Spleen (tissue), 11 donors: Measurements from ENCODE around the gene INPP4B. TPM values are rescaled to one million over a fixed set of nuclear protein-coding genes. Genes with fewer than 3 reads are reported as not detected.

Source experiments
- DNase-seq: peaks from one replicate; pipeline ENCODE4 v3.0.0-alpha.2; 2020
- H3K27ac ChIP-seq, 8 donors: fragments of 200-600 bp; sonication (generic) in 7 of 8; 1 replicate in 4 of 8; 2 replicates in 4 of 8; pipeline versions ENCODE4 v1.5.0 to v1.8.0; 2016 to 2021; ENCODE audit warnings: inconsistent platforms in 4 of 8, mild to moderate bottlenecking in 4 of 8, moderate library complexity in 1 of 8
- H3K27me3 ChIP-seq, 7 donors: fragments of 200-600 bp; sonication (generic) in 6 of 7; replicated peaks in 1 of 7; 1 replicate in 4 of 7; 2 replicates in 3 of 7; pipeline versions ENCODE4 v1.5.0 to v1.8.0; 2016 to 2021; ENCODE audit warnings: inconsistent platforms in 3 of 7, mild to moderate bottlenecking in 1 of 7
- H3K36me3 ChIP-seq, 6 donors: fragments of 200-600 bp; sonication (generic) in 5 of 6; 1 replicate in 4 of 6; 2 replicates in 2 of 6; pipeline versions ENCODE4 v1.5.0 to v1.8.0; 2016 to 2021; ENCODE audit warnings: inconsistent platforms in 2 of 6
- H3K4me1 ChIP-seq, 6 donors: fragments of 200-600 bp; sonication (generic) in 5 of 6; 1 replicate in 3 of 6; 2 replicates in 3 of 6; pipeline versions ENCODE4 v1.5.0 to v1.8.0; 2016 to 2021; ENCODE audit warnings: inconsistent platforms in 3 of 6
- H3K4me3 ChIP-seq, 8 donors: fragments of 200-600 bp; sonication (generic) in 7 of 8; 1 replicate in 4 of 8; 2 replicates in 4 of 8; pipeline versions ENCODE4 v1.5.0 to v1.8.0; 2016 to 2021; ENCODE audit warnings: inconsistent platforms in 4 of 8, mild to moderate bottlenecking in 4 of 8, moderate library complexity in 2 of 8
- H3K9me3 ChIP-seq, 8 donors: fragments of 200-600 bp; sonication (generic) in 7 of 8; 1 replicate in 4 of 8; 2 replicates in 4 of 8; pipeline versions ENCODE4 v1.5.0 to v1.8.0; 2016 to 2021; ENCODE audit warnings: inconsistent platforms in 4 of 8
- CTCF ChIP-seq, 11 experiments: fragments of 200-600 bp in 7 of 11; fragments of 450-650 bp in 4 of 11; sonication (generic) in 4 of 11; IDR thresholded peaks in 8 of 11; conservative IDR thresholded peaks in 3 of 11; 1 replicate in 7 of 11; 2 replicates in 4 of 11; pipeline versions ENCODE4 v1.4.0 to v1.8.0; 2016 to 2021; ENCODE audit warnings: antibody characterized with exemption in 11 of 11, inconsistent platforms in 4 of 11, mild to moderate bottlenecking in 1 of 11
- POLR2A ChIP-seq, 3 donors: fragments of 450-650 bp; IDR thresholded peaks; one replicate each; pipeline ENCODE4 v1.5.1; 2017; ENCODE audit warnings: antibody characterized with exemption in 3 of 3, mild to moderate bottlenecking in 1 of 3
- POLR2AphosphoS5 ChIP-seq, 3 donors: sonication (generic); formaldehyde crosslinking; IDR thresholded peaks; one replicate each; pipeline ENCODE4 v1.5.1; 2017; ENCODE audit warnings: antibody characterized with exemption in 3 of 3
- WGBS, 5 donors: extraction: QIAGEN DNeasy Blood & Tissue Kit in 3 of 5; methylation state at CpG; one replicate each; pipeline versions ENCODE4 v1.1.5 to v1.1.7; 2013 to 2018; 5-methylcytosine and 5-hydroxymethylcytosine counted together
- intact Hi-C: fragments of 100-400 bp; cut with DNase I; formaldehyde crosslinking; loops from one replicate; pipeline ENCODE4 v1.15.0; 2023; ENCODE audit warnings: low total_unique reads
- polyA plus RNA-seq, 3 donors: library from polyadenylated mRNA; stranded (reverse); fragments of 200-250 nt; gene quantifications; one replicate each; pipeline ENCODE4 v1.2.1, GENCODE V29; 2013
- total RNA-seq, 7 donors: library from RNA; depleted of rRNA in 3 of 7; stranded (reverse); fragments of >200 nt in 3 of 7; fragmentation: NEBNext Ultra II Directional in 4 of 7; extraction: Animal tissue kit (Norgen Biotek cat#: 25700) in 4 of 7; gene quantifications; one replicate each; pipeline versions ENCODE4 v1.1.0 to v1.2.1, GENCODE V29; 2016 to 2021
- donor health status: healthy with polysubstance abuse.
- donor health status: DM: no; HTN: no; CAD: no; lungs with moderate emphysema.
- donor health status: DM: no; HTN: no; CAD: no.
- donor health status: Bipolar disorder and iron deficiency.
- donor health status: healthy.
- donor health status: DM: no; HTN: no; CAD: no.
- donor health status: DM: yes; HTN: yes; CAD: no.

INPP4B gene
- total and polyA plus RNA-seq, 10 donors: 0.78 to 31.6 (median 26.8) TPM

GRCh38 chr4:142778900-142779299 is 67.2 kb downstream of the INPP4B start:
- no peaks in the 10 kb centered on the region for H3K27me3 ChIP-seq
- intact Hi-C loops: no loop called here
- TF ChIP-seq POLR2AphosphoS5 (IDR thresholded peaks at IDR 0.05) (no peak), CTCF (IDR thresholded peaks at IDR 0.05 in 8 of 11, conservative IDR thresholded peaks at IDR 0.05 in 3 of 11) (no peak), POLR2A (IDR thresholded peaks at IDR 0.05) (no peak)
- WGBS, 5 donors: 76 to 85% (median 83%) methylated on average over 1 of the region's 1 CpG
- H3K4me3 ChIP-seq: no peak overlapping the region
- DNase-seq: no peak
- H3K4me1 ChIP-seq: no peaks in the 10 kb centered on the region
- no peaks in the 10 kb centered on the region for H3K9me3 ChIP-seq
- no peak overlapping the region for H3K27ac ChIP-seq
- H3K36me3 ChIP-seq: no peaks in the 10 kb centered on the region

- 84 to 98% (median 91%) methylated on average over 1 of the region's 1 CpG for WGBS, 5 donors
- no peak overlapping the region for H3K27ac ChIP-seq
- H3K27me3 ChIP-seq: no peaks in the 10 kb centered on the region
- TF ChIP-seq POLR2AphosphoS5 (IDR thresholded peaks at IDR 0.05) (no peak), CTCF (IDR thresholded peaks at IDR 0.05 in 8 of 11, conservative IDR thresholded peaks at IDR 0.05 in 3 of 11) (no peak), POLR2A (IDR thresholded peaks at IDR 0.05) (no peak)
- H3K4me3 ChIP-seq: no peak overlapping the region
- no peak for DNase-seq
- no peaks in the 10 kb centered on the region for H3K4me1 ChIP-seq
- no peaks in the 10 kb centered on the region for H3K9me3 ChIP-seq
- intact Hi-C loops: no loop called here
- no peaks in the 10 kb centered on the region for H3K36me3 ChIP-seq
These were observed 67.7 kb downstream of the INPP4B start for GRCh38 chr4:142778430-142778829.

- 76 to 88% (median 86%) methylated on average over 4 of the region's 4 CpGs for WGBS, 5 donors
- TF ChIP-seq CTCF (IDR thresholded peaks at IDR 0.05 in 8 of 11, conservative IDR thresholded peaks at IDR 0.05 in 3 of 11): no peak
- TF ChIP-seq POLR2A (IDR thresholded peaks at IDR 0.05): no peak
- no peak for TF ChIP-seq POLR2AphosphoS5 (IDR thresholded peaks at IDR 0.05)
- no peaks in the 10 kb centered on the region for H3K36me3 ChIP-seq
- H3K27ac ChIP-seq: no peak overlapping the region
- intact Hi-C loops: no loop called here
- no peak for DNase-seq
- no peak overlapping the region for H3K4me3 ChIP-seq
- H3K4me1 ChIP-seq: no peaks in the 10 kb centered on the region
- H3K27me3 ChIP-seq: no peaks in the 10 kb centered on the region
- no peaks in the 10 kb centered on the region for H3K9me3 ChIP-seq
These were observed 68.9 kb downstream of the INPP4B start for GRCh38 chr4:142777045-142777743.

GRCh38 chr4:142776026-142776425 is 70.1 kb downstream of the INPP4B start:
- no peaks in the 10 kb centered on the region for H3K9me3 ChIP-seq
- no peaks in the 10 kb centered on the region for H3K27me3 ChIP-seq
- DNase-seq: no peak
- intact Hi-C loops: no loop called here
- TF ChIP-seq POLR2A (IDR thresholded peaks at IDR 0.05): no peak
- TF ChIP-seq CTCF (IDR thresholded peaks at IDR 0.05 in 8 of 11, conservative IDR thresholded peaks at IDR 0.05 in 3 of 11): no peak
- no peak for TF ChIP-seq POLR2AphosphoS5 (IDR thresholded peaks at IDR 0.05)
- H3K4me1 ChIP-seq: no peaks in the 10 kb centered on the region
- no peaks in the 10 kb centered on the region for H3K36me3 ChIP-seq
- 64 to 69% (median 67%) methylated on average over 2 of the region's 2 CpGs for WGBS, 5 donors
- no peak overlapping the region for H3K4me3 ChIP-seq
- no peak overlapping the region for H3K27ac ChIP-seq
